Right forelimb (tissue), 1 donor: ENCODE data around the gene NUP93.

ENCODE experiments used
- DNase-seq: peaks from one replicate; pipeline ENCODE4 v3.0.0-alpha.2; 2018

NUP93 gene

GRCh38 chr16:56729735-56730662 is at the start of gene NUP93:
Gene NUP93 (plus strand): TSS chr16:56730129. CDS start chr16:56748248, 18,119 bp downstream.
- peak; percentile 97 for DNase-seq

DNA sequence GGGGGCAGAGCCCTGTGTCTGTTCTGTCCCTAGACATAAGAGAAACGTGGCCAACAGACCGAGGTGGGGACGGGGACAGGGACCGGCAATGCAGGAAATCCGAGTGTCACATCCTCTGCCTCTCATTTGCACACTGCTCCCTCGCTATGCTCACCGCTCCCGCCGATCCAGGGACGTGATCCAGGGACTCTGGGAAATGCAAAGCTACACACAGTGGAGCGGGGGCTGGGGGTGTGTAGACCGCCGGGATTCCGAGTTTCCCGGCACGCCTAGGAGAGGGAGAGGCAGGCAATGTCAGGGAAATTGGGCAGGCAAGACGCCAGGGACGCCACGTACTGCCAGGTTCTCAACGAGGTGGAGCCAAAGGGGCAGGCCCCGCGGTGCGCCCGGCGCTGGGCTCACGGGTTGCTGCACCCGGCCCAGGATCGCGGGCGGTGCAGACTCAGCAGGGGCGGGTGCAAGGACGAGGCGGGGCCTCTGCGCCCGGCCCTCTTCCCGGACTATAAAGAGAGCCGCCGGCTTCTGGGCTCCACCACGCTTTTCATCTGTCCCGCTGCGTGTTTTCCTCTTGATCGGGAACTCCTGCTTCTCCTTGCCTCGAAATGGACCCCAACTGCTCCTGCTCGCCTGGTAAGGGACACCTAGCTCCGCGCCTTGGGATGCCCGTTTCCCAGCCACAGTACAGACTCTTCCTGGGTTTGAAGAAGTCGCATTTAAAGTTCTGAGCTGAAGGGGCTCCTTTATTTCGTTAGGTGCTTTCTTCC is 47.8 kb upstream of the NUP93 start, which contains the start of gene MT1X:
Gene MT1X, plus strand, starts transcription at position 532 of the 764 bp plus-strand sequence. Its CDS starts 71 bp downstream, at position 603.
- DNase-seq: peak; percentile 91

DNA sequence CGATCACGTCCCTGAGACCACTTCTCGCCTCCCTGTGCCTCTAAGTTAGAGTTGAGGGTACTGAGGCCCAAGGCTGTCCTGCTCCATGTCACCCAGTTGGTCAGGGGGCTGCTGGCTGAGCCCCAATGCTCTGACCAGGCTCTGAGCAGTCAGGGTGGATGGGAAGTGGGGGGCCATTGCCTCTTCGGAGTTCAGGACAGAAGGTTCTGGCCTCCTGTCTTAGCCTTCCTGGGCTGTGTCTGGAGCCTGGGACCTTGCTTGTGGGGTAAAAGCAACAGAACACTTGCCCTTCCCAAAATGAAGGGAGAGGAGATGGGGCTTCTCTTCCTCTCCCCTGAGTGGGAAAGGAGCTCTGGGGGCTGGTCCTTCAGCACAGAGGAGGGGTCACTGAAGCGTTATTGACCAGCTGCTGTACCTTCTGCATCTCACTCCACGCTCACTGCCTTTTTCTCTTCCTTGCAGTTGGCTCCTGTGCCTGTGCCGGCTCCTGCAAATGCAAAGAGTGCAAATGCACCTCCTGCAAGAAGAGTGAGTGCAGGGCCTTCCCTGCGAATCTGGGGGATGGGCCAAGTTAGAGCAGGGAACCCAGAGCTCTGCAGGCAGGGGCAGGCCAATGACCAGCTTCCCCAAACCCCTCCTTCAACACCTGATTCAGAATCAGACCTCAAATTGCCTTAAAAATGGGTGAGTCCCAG is 47.1 kb upstream of the NUP93 start:
- DNase-seq: no peak

DNA sequence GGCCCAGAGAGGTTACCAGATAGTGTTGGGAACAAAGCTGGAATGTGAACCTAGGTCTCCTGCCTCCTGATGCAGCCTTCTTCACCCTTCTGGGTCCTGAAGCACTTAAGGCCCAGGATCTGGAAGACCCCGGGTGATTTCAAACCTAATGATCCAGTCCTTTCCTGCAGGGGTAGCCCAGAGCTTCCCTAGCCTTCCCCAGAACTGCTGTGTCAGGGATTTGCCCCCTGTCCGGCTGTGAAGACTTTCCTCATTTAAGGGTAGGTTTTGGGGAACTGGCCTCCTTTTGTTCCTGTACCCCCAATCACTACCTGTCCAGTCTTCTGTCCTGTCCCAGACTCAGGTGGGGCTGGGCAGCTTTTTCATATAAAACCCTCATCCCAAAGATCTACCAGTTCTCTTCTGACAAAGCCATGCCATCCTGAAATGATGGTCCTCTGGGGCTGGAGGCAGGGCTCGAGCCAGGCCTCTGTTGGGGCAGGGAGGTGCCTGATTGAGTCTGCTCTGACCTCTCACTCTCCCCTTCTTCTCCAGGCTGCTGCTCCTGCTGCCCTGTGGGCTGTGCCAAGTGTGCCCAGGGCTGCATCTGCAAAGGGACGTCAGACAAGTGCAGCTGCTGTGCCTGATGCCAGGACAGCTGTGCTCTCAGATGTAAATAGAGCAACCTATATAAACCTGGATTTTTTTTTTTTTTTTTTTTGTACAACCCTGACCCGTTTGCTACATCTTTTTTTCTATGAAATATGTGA is 46.3 kb upstream of the NUP93 start:
- no peak for DNase-seq

DNA sequence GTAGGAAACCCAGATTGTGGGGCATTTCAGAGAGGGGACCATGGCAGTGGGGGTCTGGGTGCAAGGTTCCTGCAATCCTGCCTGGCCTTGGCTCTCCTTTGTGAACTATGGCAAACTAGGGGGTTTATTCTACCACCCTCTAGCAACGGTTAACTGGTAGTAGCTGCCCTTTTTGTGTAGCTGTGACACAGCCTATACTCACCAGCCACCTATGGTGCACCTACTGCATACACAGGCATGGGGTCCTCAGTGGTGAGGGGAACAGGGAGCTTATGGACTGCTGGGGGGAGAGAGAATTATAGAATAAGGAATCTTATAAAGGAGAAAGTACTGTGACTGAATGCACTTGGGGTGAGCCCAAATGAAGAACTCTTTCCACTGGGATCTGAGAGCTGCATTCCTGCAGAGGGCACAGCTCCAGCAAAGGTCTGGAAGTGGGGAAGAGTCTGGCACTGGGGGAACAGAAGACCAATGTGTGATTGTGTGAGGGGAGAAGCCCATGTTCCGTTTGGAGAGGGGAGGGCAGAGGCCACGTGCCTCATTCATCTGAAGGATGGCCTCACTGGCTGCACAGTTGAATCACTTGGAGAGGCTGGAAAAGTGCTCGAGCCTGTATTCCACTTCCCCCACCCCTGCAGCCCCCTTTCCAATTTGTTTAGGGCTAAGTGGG is 45.5 kb upstream of the NUP93 start:
- DNase-seq: no peak

DNA sequence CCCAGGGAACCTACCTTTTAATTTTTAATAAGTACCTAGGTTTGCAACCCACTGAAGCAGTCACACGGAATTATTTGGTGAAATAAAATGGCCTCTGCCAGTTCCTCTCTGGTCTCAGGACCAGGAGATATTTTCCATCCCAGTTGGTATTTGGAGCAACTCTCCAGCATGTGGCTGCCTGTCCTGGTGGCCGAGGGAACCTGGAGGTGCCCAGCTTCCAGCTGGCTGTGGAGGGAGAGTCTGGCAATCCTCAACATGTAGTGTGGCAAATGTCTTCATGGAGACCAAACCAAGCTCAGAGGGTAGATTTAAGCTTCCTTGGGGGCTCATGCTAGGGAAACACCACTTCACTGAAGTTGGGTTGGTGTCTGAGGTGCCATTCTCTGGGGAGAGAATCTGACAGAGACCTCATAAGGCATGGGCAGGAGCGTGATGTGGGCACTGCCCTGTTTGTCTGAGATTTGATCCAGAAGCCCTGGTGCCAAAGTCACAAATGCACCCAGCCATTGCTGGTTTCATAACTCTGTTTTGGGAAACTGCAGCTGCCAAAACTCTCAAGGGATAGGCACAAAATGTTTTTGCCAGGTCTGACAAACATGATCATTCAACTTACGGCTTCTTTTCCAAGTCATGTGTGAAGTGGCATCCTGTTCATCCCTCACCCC is 44.9 kb upstream of the NUP93 start:
- no peak for DNase-seq

DNA sequence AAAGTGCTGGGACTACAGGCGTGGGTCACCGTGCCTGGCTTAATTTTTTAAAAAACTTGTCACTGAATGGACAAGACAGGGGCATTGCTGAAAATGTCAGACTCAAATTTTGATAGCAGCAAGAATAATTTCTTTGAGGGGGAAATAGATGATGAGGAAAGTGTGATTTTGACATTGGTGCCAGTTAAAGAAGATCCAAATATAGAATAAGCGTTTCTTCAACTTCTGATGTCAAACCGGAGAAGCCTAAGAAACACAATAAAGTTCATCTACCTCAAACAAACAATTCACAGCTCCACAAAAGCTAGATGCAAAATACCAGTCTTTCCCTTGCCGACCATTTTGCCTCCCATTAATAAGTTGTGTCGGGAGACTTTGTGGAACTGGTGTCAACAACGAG is 43.2 kb upstream of the NUP93 start:
- DNase-seq: no peak

DNA sequence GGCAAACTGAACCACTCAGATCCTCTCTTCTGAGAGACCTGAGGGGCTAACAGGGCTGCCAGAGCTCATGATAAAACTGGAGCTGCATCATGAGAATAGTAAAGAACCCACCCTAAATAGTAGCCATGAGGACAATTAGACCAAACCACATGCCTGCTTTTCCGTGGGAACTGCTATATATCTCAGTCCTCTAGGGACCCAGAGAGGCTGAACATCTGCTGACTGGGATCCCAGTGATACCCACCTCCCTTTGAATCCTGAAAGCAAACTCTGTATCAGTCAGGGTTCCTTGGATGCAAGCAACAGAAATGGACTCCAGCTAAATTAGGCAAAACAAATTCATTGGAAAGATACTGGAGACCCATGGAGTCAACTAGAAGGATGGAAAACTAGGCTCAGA is 41.2 kb upstream of the NUP93 start:
- no peak for DNase-seq

- no peak for DNase-seq
Measured at GRCh38 chr16:56689171-56689570, 40.8 kb upstream of the NUP93 start.

- no peak for DNase-seq
Measured at GRCh38 chr16:56690420-56691122, 39.4 kb upstream of the NUP93 start.

DNA sequence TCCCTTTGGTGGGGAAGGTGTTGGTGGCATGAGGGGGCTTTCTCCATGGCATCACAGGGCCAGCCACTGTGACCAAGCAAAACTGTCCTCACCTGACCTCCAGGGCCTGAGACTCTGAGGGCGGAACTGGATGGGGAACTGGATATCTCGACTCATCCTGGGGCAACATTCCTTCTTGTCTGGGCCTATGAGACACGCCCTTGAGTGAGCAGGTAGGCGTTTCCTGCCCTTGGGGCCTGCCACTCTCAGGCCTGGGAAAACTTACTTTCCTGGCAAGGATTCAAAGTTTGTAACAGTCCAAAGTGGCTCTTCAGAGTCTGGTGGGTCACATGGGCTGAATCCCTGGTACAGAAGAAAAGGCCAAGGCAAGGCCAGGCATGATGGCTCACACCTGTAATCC is 38.0 kb upstream of the NUP93 start:
- no peak for DNase-seq

- DNase-seq: no peak
Measured at GRCh38 chr16:56695246-56695645, 34.7 kb upstream of the NUP93 start.

GRCh38 chr16:56697456-56698155 is 32.3 kb upstream of the NUP93 start:
- no peak for DNase-seq

- DNase-seq: no peak
Measured at GRCh38 chr16:56700195-56700594, 29.7 kb upstream of the NUP93 start.

GRCh38 chr16:56700631-56701030 is 29.3 kb upstream of the NUP93 start:
- DNase-seq: no peak

DNA sequence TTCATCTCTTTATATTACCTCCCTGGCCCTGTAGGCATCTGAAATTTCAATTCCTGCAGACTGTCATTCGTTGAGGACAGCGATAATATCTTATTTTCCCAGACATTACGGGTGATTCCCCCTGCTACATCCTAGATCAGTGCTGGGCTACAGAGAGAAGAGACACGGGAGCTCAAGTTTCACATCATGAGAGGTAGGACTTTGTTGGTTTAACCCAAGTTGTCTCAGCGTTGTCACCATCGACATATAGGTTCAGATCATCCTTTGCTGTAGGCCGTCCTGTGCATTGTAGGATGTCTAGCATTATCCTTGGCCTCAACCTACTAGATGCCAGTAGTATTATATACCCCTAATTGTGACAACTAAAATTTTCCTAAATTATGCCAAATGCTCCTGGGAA is 28.4 kb upstream of the NUP93 start:
- no peak for DNase-seq

- no peak for DNase-seq
Measured at GRCh38 chr16:56702836-56703235, 27.1 kb upstream of the NUP93 start.

DNA sequence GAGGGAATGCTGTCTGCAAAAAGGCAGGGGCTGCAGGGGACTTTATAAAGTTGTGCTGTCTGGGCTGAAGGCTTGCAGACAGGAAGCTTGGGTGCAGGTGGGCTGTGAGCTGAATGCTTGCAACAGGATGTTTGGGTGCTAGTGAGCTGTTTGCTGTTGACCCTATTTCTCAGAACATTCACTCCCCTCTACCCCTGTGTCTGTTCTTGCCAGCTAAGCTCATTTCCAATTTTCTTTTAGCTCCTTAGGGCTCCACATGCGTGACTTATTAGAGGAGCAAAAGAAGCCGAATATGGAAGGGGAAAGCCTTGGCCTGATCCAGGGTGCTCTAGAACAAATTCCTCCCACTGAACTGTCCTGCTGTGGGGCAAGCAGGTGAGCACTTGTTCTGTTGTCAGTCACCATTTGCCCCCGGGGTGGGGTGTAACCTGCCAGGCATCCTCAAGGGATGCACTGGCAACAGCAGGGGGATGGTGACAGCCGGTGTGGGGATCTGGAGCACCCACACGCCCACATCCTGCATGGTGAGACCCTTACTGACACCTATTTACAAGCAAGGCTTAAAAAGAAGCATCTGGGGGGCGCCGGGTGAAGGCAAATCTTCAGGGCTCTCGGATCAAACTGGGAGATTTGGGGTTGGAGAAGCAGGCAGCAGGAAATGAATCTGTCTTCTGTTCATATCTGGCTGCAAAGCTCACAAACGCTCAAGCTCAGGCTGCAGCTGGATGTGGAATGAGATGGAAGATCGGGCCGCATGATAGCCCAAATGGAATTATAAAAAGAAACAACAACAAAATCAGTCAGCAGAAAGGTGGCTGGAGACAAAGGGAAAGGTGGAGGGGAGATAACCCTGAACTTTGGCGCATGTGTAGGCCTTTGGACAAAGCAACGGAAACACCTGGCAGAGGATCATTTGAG is 21.1 kb upstream of the NUP93 start:
- no peak for DNase-seq
